HEK293T (cell line): ENCODE results near the gene LHX6.

Experiments used
- CTCF ChIA-PET: fragments of 350-600 bp; formaldehyde crosslinking; extraction: SDS; loops from one replicate; lab custom pipeline; 2021; ENCODE audit warnings: antibody characterized with exemption, inconsistent platforms; lab: Yijun Ruan, JAX
- POLR2A ChIA-PET: fragments of 350-600 bp; formaldehyde crosslinking; extraction: SDS; loops from one replicate; lab custom pipeline; 2020; ENCODE audit warnings: antibody characterized with exemption, inconsistent platforms; lab: Yijun Ruan, JAX
- DNase-seq: peaks from one replicate; pipeline ENCODE4 v3.0.0; 2012; ENCODE audit warnings: mixed read lengths; ENCODE audit errors: extremely low spot score
- ARNT ChIP-seq: fragments of 450-650 bp; IDR thresholded peaks from 2 replicates; pipeline ENCODE4 v1.6.1; 2017; ENCODE audit warnings: mild to moderate bottlenecking
- BHLHE40 ChIP-seq: fragments of 450-650 bp; IDR thresholded peaks from 2 replicates; pipeline ENCODE4 v1.6.1; 2016; ENCODE audit warnings: mild to moderate bottlenecking, moderate library complexity, borderline replicate concordance
- CTBP1 ChIP-seq: fragments of 450-650 bp; IDR thresholded peaks from 2 replicates; pipeline ENCODE4 v1.6.1; 2016; ENCODE audit warnings: borderline replicate concordance
- ELF4 ChIP-seq: fragments of 450-650 bp; IDR thresholded peaks from 2 replicates; pipeline ENCODE4 v1.6.1; 2017; ENCODE audit warnings: antibody characterized with exemption
- FOXA1 ChIP-seq: fragments of 450-650 bp; IDR thresholded peaks from 2 replicates; pipeline ENCODE4 v1.6.1; 2016; ENCODE audit warnings: mild to moderate bottlenecking
- FOXK2 ChIP-seq: fragments of 450-650 bp; IDR thresholded peaks from 2 replicates; pipeline ENCODE4 v1.6.1; 2016; ENCODE audit warnings: mild to moderate bottlenecking
- FOXM1 ChIP-seq: fragments of 450-650 bp; IDR thresholded peaks from 2 replicates; pipeline ENCODE4 v1.6.1; 2017; ENCODE audit warnings: mild to moderate bottlenecking, borderline replicate concordance
- HDGF ChIP-seq: fragments of 450-650 bp; IDR thresholded peaks from 2 replicates; pipeline ENCODE4 v1.6.1; 2017; ENCODE audit warnings: antibody characterized with exemption, borderline replicate concordance
- L3MBTL2 ChIP-seq: fragments of 450-650 bp; conservative IDR thresholded peaks from 2 replicates; pipeline ENCODE4 v1.6.1; 2016; ENCODE audit warnings: mild to moderate bottlenecking
- LEF1 ChIP-seq: fragments of 450-650 bp; IDR thresholded peaks from 2 replicates; pipeline ENCODE4 v1.6.1; 2017; ENCODE audit warnings: mild to moderate bottlenecking, borderline replicate concordance
- NFRKB ChIP-seq: fragments of 450-650 bp; IDR thresholded peaks from 2 replicates; pipeline ENCODE4 v1.6.1; 2016; ENCODE audit warnings: mild to moderate bottlenecking, moderate library complexity
- SP1 ChIP-seq: fragments of 450-650 bp; IDR thresholded peaks from 2 replicates; pipeline ENCODE4 v1.6.1; 2017
- SUZ12 ChIP-seq: fragments of 450-650 bp; IDR thresholded peaks from 2 replicates; pipeline ENCODE4 v1.6.1; 2016; ENCODE audit warnings: mild to moderate bottlenecking
- TARDBP ChIP-seq: fragments of 450-650 bp; IDR thresholded peaks from 2 replicates; pipeline ENCODE4 v1.6.1; 2016
- ZNF384 ChIP-seq: fragments of 450-650 bp; IDR thresholded peaks from 2 replicates; pipeline ENCODE4 v1.6.1; 2016
- TF ChIP-seq, protein P1 (sequence below): fragments of 450-650 bp; IDR thresholded peaks from 2 replicates; pipeline ENCODE4 v1.6.1; 2016

The LHX6 gene

DNA sequence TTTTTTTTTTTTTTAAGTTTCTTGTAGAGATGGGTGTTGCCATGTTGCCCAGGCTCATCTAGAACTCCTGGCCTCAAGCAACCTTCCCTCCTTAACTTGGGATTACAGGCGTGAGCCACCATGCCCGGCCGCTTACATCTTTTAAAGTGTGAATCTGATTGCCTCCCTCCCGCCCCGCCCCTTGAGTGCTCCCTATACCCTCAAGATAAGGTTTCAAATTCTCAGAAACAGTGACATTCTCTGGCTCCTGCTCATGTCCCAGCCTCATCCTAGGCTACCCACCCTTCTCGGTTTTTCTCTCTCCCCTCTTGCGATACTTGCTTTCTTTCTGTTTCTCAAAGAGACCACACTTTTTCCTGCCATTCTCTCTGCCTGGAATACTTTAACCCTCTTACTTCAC, 56.6 kb downstream of the LHX6 start:
- TF ChIP-seq NFRKB (no peak), FOXA1 (no peak), TARDBP (no peak), HDGF (no peak), SUZ12 (no peak), LEF1 (no peak), CTBP1 (no peak), L3MBTL2 (no peak), FOXM1 (no peak)
- TF ChIP-seq, protein P1, sequence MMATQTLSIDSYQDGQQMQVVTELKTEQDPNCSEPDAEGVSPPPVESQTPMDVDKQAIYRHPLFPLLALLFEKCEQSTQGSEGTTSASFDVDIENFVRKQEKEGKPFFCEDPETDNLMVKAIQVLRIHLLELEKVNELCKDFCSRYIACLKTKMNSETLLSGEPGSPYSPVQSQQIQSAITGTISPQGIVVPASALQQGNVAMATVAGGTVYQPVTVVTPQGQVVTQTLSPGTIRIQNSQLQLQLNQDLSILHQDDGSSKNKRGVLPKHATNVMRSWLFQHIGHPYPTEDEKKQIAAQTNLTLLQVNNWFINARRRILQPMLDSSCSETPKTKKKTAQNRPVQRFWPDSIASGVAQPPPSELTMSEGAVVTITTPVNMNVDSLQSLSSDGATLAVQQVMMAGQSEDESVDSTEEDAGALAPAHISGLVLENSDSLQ = no peak
- POLR2A ChIA-PET = no interaction called here
- CTCF ChIA-PET = no interaction called here
- no peak for DNase-seq

DNA sequence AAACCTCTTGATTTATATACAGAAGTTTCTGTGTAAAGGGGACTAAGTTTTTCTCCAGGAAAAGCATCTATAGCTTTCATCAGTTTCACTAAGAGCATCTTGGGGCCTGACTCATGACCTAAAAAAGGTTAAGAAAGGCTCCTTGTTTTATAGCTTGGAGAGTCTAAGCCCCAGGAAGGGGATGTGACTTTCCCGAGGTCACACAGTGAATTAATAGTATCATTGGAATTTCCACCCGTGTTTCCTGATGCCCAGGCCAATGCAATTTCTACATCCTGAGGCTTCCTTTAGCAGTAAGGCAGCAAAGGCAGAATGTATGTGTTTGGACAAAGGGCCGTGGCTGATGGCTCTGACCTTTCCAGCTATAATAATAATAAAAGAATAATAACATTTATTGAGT, 60.4 kb downstream of the LHX6 start:
- CTCF ChIA-PET = no interaction called here
- POLR2A ChIA-PET = interaction anchor here (1.2 kb wide), 1 partner anchor 9 kb away, joined by 3 read pairs; the partner anchor contains the start of genes MORN5 and NDUFA8
- DNase-seq = no peak
- no peak for TF ChIP-seq ZNF384
- no peak for TF ChIP-seq SUZ12
- TF ChIP-seq FOXK2 = no peak
- no peak for TF ChIP-seq CTBP1
- TF ChIP-seq FOXA1 = no peak
- TF ChIP-seq, protein P1 = no peak
- no peak for TF ChIP-seq NFRKB
- no peak for TF ChIP-seq HDGF
- TF ChIP-seq FOXM1 = no peak
- no peak for TF ChIP-seq ELF4
- no peak for TF ChIP-seq L3MBTL2
- no peak for TF ChIP-seq BHLHE40
- TF ChIP-seq LEF1 = no peak

DNA sequence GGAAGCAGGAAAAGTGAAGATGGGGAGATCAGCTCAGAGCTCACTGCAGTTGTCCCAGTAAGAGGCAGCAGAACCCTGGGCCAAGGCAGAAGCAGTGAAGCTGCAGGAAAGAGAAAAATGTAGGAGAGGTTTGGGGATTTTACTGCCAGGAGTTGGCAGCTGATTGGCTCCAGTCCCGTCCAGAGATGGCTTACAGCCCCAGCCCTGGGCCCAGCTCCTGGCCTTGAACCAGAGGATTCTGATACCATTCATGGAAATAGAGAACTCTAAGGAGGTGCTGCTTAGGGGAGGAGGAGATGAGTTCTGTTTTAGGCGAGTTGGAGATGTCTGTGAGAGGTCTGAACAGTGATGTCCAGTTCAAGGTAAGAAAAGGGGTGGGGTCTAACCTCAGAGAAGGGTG, 64.5 kb downstream of the LHX6 start:
- TF ChIP-seq FOXK2 = no peak
- TF ChIP-seq SUZ12 = no peak
- no peak for TF ChIP-seq ARNT
- no peak for TF ChIP-seq L3MBTL2
- no peak for TF ChIP-seq CTBP1
- no peak for TF ChIP-seq HDGF
- no peak for TF ChIP-seq ELF4
- TF ChIP-seq, protein P1 = no peak
- no peak for TF ChIP-seq BHLHE40
- no peak for TF ChIP-seq ZNF384
- TF ChIP-seq FOXM1 = no peak
- no peak for TF ChIP-seq FOXA1
- no peak for TF ChIP-seq LEF1
- CTCF ChIA-PET = interaction anchor here (0.7 kb wide), 1 partner anchor 65 kb away, joined by 3 read pairs; no protein-coding TSS in a partner anchor
- no peak for DNase-seq
- POLR2A ChIA-PET = no interaction called here

DNA sequence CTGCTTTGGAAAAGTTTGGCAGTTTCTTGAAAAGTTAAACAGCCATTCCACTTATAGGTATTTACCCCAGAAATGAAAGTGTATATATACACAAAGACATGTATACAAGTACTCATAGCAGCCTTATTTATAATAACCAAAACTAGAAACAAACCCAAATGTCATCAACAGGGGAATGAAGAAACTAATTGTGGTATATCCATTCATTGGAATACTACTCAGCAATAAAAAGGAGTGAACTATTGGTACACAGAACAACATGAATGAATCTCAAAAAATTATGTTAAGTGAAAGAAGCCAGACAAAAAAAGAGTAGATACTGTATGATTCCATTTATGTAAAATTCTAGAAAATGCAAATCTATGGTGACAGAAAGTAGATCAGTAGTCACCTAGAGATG, 66.3 kb downstream of the LHX6 start:
- no peak for TF ChIP-seq SP1
- DNase-seq = no peak
- POLR2A ChIA-PET = no interaction called here
- CTCF ChIA-PET = no interaction called here

DNA sequence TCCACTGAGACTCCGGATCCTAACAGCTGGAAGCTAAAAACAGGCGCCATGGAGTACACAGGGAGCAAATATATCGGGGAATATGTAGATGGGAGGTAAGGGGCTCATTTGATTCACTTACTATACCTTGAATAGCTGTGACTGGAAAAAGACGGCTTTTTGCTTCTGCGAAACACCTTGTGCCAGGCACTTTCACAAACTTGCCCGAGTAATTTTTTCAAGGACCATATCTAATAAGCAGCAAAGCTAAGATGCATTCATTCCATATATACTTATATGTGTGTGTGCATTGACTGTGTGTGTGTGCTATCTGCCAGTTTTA, 68.9 kb downstream of the LHX6 start:
- DNase-seq = no peak
- TF ChIP-seq SP1 (no peak), HDGF (no peak), SUZ12 (no peak), BHLHE40 (no peak), ARNT (no peak), FOXK2 (no peak), FOXM1 (no peak), LEF1 (no peak), L3MBTL2 (no peak), CTBP1 (no peak), ZNF384 (no peak), NFRKB (no peak), FOXA1 (no peak), TARDBP (no peak), ELF4 (no peak)
- TF ChIP-seq, protein P1 = no peak
- ChIA-PET POLR2A (interaction anchor here (1.0 kb wide), 2 partner anchors 8 to 107 kb away, joined by 3 read pairs; no protein-coding TSS in a partner anchor), CTCF (no interaction called here)
